Astrocyte (in vitro differentiated cells and primary cell): ENCODE measurements around the gene FAM110A. TPM values are rescaled to one million over a fixed set of nuclear protein-coding genes. Genes with fewer than 3 reads are reported as not detected.
A peak's percentile ranks its signal among the peaks of the same experiment; 100 is the strongest.

Experiments used
- DNase-seq: peaks from one replicate; pipeline ENCODE4 v3.0.0-alpha.2; 2010; ENCODE audit warnings: low read depth
- FAIRE-seq: peaks from 2 replicates; lab custom pipeline; 2011; peaks lifted over from hg19 to GRCh38; lab: Jason Lieb, UNC
- H2AFZ ChIP-seq: 2 replicates; pipeline ENCODE4 v1.6.0; 2012; ENCODE audit warnings: low read depth, low read length, inconsistent platforms
- H3K27ac ChIP-seq: 2 replicates; pipeline ENCODE4 v1.5.1; 2011; ENCODE audit warnings: low read depth, low read length, inconsistent platforms
- H3K27me3 ChIP-seq: 2 replicates; pipeline ENCODE4 v1.6.0; 2011; ENCODE audit warnings: low read length, inconsistent platforms; ENCODE audit not compliant: insufficient read depth
- H3K36me3 ChIP-seq: 2 replicates; pipeline ENCODE4 v1.5.1; 2011; ENCODE audit warnings: low read length, inconsistent platforms; ENCODE audit not compliant: insufficient read depth
- H3K4me1 ChIP-seq: 2 replicates; pipeline ENCODE4 v1.5.1; 2011; ENCODE audit warnings: low read length, inconsistent platforms; ENCODE audit not compliant: insufficient read depth
- H3K4me2 ChIP-seq: 2 replicates; pipeline ENCODE4 v1.6.0; 2012; ENCODE audit warnings: low read length, inconsistent platforms
- H3K4me3 ChIP-seq: 2 replicates; pipeline ENCODE4 v1.5.1; 2011; ENCODE audit warnings: low read depth, mild to moderate bottlenecking, low read length, inconsistent platforms; ENCODE audit not compliant: insufficient read depth
- H3K79me2 ChIP-seq: 2 replicates; pipeline ENCODE4 v1.6.0; 2012; ENCODE audit warnings: mild to moderate bottlenecking, low read length, inconsistent platforms; ENCODE audit not compliant: insufficient read depth
- H3K9ac ChIP-seq: 2 replicates; pipeline ENCODE4 v1.6.0; 2012; ENCODE audit warnings: mild to moderate bottlenecking, low read length, inconsistent platforms
- H3K9me3 ChIP-seq: 2 replicates; pipeline ENCODE4 v1.5.1; 2012; ENCODE audit warnings: low read depth, mild to moderate bottlenecking, low read length, inconsistent platforms; ENCODE audit not compliant: insufficient read depth
- H4K20me1 ChIP-seq: 2 replicates; pipeline ENCODE4 v1.6.0; 2012; ENCODE audit warnings: low read length, inconsistent platforms; ENCODE audit not compliant: insufficient read depth
- H3K27ac Mint-ChIP-seq: one replicate; pipeline ENCODE4 v1.8.0; 2021; ENCODE audit warnings: mild to moderate bottlenecking, mixed read lengths; ENCODE audit not compliant: unreplicated experiment
- H3K27me3 Mint-ChIP-seq: one replicate; pipeline ENCODE4 v1.8.0; 2021; ENCODE audit warnings: low read depth, mixed read lengths; ENCODE audit not compliant: unreplicated experiment
- H3K36me3 Mint-ChIP-seq: one replicate; pipeline ENCODE4 v1.8.0; 2021; ENCODE audit warnings: low read depth, mixed read lengths; ENCODE audit not compliant: unreplicated experiment
- H3K4me1 Mint-ChIP-seq: one replicate; pipeline ENCODE4 v1.8.0; 2021; ENCODE audit warnings: low read depth, mixed read lengths; ENCODE audit not compliant: unreplicated experiment
- H3K4me3 Mint-ChIP-seq: one replicate; pipeline ENCODE4 v1.8.0; 2021; ENCODE audit warnings: mild to moderate bottlenecking, moderate library complexity, mixed read lengths; ENCODE audit not compliant: unreplicated experiment
- H3K9me3 Mint-ChIP-seq: one replicate; pipeline ENCODE4 v1.8.0; 2021; ENCODE audit warnings: mild to moderate bottlenecking, mixed read lengths; ENCODE audit not compliant: unreplicated experiment
- EZH2 ChIP-seq: IDR thresholded peaks from 2 replicates; pipeline ENCODE4 v1.6.1; 2012; ENCODE audit warnings: mild to moderate bottlenecking, low read length, inconsistent platforms; ENCODE audit not compliant: insufficient read depth
- total RNA-seq: library from RNA; stranded (reverse); gene quantifications from 2 replicates; pipeline ENCODE4 v1.2.1, GENCODE V29; 2021
- TF ChIP-seq, protein P1 (sequence below): IDR thresholded peaks from 2 replicates; pipeline ENCODE4 v1.5.1; 2011; ENCODE audit warnings: low read depth, mild to moderate bottlenecking, inconsistent platforms, low read length, moderate library complexity; ENCODE audit not compliant: insufficient read depth

FAM110A gene
- total RNA-seq, 1 donor from 2014 or later = 1.4 TPM

DNA sequence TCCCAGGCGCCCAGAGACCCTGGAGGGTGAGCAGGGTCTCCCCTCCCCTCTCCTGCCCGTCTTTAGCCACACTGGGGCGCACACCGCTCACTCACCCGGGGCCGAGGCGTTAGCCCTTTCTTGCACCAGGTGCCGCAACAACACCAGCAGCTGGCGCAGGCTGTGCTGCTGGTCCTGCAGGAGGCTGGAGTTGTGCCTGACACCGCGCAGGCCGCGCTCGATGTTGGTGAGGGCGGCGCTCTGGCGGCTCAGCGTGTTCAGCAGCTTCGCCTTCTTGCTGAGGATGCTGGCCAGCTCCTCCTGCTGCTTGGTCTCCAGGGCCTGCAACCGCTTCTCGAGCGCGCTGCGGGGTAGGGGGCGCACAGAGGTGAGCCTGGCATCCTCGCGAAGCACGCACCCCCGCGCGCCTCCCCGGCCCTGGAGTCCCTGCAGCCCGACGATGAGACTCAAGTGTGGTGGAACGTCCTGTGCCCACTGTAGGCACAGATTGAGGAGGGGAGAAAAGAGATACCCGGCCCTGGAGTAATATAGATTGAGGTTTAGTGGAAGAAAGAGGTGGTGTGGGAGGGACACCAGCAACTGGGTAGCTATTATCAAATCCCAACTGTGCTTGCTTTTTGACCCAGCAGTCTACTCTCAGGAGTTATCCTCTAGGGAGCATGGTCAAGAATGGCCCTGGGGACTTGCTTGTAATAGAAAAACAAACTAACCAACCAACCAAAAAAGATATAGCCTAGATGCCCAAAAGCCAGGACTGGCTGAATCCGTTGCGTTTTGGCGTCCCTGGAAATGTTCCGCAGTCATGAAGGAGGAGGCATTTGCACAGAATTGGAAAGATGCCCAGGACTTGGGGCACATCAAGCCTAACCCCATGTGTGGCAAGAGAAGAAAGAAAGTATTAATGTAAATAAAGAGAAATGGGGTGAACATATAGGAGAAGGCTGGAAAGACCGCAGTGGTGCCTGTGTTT is 51.8 kb downstream of the FAM110A start:
- DNase-seq = peak; percentile 10
- FAIRE-seq = no peak
- Histone ChIP-seq H3K4me2 (no peak overlapping the region), H3K4me1 (no peaks in the 10 kb centered on the region), H3K79me2 (no peaks in the 10 kb centered on the region), H3K27ac (no peak overlapping the region), H2AFZ (no peak overlapping the region), H3K36me3 (no peaks in the 10 kb centered on the region), H3K9ac (no peak overlapping the region), H3K27me3 (peaks cover 11% of the 10 kb centered on the region), H3K9me3 (no peaks in the 10 kb centered on the region), H3K4me3 (no peak overlapping the region), H4K20me1 (no peaks in the 10 kb centered on the region)
- Mint-ChIP-seq H3K27ac (no peak overlapping the region), H3K27me3 (peaks cover 58% of the 10 kb centered on the region), H3K36me3 (no peaks in the 10 kb centered on the region), H3K4me1 (peaks cover 6% of the 10 kb centered on the region), H3K4me3 (no peak overlapping the region), H3K9me3 (peaks cover 1% of the 10 kb centered on the region)
- TF ChIP-seq, protein P1, sequence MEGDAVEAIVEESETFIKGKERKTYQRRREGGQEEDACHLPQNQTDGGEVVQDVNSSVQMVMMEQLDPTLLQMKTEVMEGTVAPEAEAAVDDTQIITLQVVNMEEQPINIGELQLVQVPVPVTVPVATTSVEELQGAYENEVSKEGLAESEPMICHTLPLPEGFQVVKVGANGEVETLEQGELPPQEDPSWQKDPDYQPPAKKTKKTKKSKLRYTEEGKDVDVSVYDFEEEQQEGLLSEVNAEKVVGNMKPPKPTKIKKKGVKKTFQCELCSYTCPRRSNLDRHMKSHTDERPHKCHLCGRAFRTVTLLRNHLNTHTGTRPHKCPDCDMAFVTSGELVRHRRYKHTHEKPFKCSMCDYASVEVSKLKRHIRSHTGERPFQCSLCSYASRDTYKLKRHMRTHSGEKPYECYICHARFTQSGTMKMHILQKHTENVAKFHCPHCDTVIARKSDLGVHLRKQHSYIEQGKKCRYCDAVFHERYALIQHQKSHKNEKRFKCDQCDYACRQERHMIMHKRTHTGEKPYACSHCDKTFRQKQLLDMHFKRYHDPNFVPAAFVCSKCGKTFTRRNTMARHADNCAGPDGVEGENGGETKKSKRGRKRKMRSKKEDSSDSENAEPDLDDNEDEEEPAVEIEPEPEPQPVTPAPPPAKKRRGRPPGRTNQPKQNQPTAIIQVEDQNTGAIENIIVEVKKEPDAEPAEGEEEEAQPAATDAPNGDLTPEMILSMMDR = no peak
- TF ChIP-seq EZH2 = no peak

DNA sequence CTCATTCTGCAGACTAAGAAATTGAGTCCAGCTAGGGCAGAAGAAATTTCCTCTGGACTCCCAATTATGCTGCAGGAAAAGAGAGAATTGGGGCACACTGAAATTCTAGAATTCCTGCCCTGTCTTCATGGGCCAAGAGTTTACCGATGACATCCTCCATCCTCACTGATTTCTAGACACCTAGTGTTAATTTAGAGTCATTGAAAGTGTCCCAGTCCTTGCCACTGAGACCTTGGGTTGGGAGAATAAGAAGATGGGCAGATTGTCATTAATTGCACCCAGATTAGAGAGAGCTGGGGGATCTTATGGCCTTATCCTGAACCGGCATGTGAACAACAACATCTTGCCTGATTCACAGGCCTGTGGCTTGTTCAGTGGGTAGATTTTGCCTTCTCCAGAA is 53.6 kb downstream of the FAM110A start:
- Histone ChIP-seq H3K79me2 (no peaks in the 10 kb centered on the region), H3K4me3 (no peak overlapping the region), H4K20me1 (no peaks in the 10 kb centered on the region), H3K27me3 (peaks cover 11% of the 10 kb centered on the region), H3K4me2 (no peak overlapping the region), H3K36me3 (no peaks in the 10 kb centered on the region), H3K9ac (no peak overlapping the region), H3K4me1 (no peaks in the 10 kb centered on the region), H3K27ac (no peak overlapping the region), H3K9me3 (no peaks in the 10 kb centered on the region), H2AFZ (no peak overlapping the region)
- TF ChIP-seq, protein P1 = no peak
- TF ChIP-seq EZH2 = no peak
- H3K4me1 Mint-ChIP-seq = peaks cover 2% of the 10 kb centered on the region
- H3K9me3 Mint-ChIP-seq = peaks cover 1% of the 10 kb centered on the region
- peaks cover 66% of the 10 kb centered on the region for H3K27me3 Mint-ChIP-seq
- H3K27ac Mint-ChIP-seq = no peak overlapping the region
- H3K4me3 Mint-ChIP-seq = no peak overlapping the region
- DNase-seq (no peak), FAIRE-seq (no peak)
- H3K36me3 Mint-ChIP-seq = no peaks in the 10 kb centered on the region

DNA sequence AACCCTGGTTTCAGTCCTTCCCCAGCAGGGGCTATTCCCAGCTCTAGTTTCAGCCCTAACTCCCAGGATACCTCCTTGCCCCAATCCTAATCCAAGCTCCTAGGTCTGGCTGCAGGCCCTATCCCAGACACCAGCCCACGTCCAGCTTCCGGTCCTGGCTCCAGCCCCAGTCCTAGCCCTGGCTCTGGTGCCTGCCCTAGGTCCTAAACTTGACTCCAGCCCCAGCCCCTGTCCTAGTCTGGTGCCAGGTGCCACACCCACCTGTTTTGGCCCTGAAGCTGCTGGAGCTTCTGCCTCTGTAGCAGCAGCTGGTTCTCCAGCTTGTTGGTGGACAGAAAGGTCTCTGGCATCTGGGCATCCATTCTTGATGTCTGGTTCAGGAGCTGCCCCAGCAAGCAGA is 54.5 kb downstream of the FAM110A start:
- no peak overlapping the region for H3K4me3 Mint-ChIP-seq
- H3K9ac ChIP-seq = no peak overlapping the region

More for the DNA sequence above, 54.5 kb downstream of the FAM110A start:
- H3K27me3 Mint-ChIP-seq = peaks cover 70% of the 10 kb centered on the region
- H2AFZ ChIP-seq = no peak overlapping the region
- H3K27ac Mint-ChIP-seq = no peak overlapping the region
- H3K27me3 ChIP-seq = peaks cover 11% of the 10 kb centered on the region
- no peaks in the 10 kb centered on the region for H3K9me3 ChIP-seq
- H4K20me1 ChIP-seq = no peaks in the 10 kb centered on the region
- no peak overlapping the region for H3K27ac ChIP-seq
- no peak for TF ChIP-seq EZH2
- TF ChIP-seq, protein P1 = no peak
- H3K4me1 ChIP-seq = no peaks in the 10 kb centered on the region
- no peaks in the 10 kb centered on the region for H3K36me3 ChIP-seq
- peaks cover 2% of the 10 kb centered on the region for H3K4me1 Mint-ChIP-seq
- H3K9me3 Mint-ChIP-seq = peaks cover 4% of the 10 kb centered on the region
- DNase-seq (no peak), FAIRE-seq (no peak)
- no peaks in the 10 kb centered on the region for H3K36me3 Mint-ChIP-seq
- H3K4me3 ChIP-seq = no peak overlapping the region
- no peak overlapping the region for H3K4me2 ChIP-seq
- no peaks in the 10 kb centered on the region for H3K79me2 ChIP-seq
